SK-N-SH (cell line): ENCODE measurements around the gene EVL. TPM values are rescaled to one million over a fixed set of nuclear protein-coding genes. Genes with fewer than 3 reads are reported as not detected.

ENCODE experiments used
- CTCF ChIA-PET: fragments of 300-600, 350-600 bp; formaldehyde crosslinking; extraction: SDS; loops from one replicate; lab custom pipeline; 2021; lab: Yijun Ruan, JAX
- POLR2A ChIA-PET: fragments of 350-600 bp; sonication (Branson Sonifier 250); formaldehyde crosslinking; extraction: SDS; loops from one replicate; lab custom pipeline; 2020; ENCODE audit warnings: antibody characterized with exemption, inconsistent platforms; lab: Yijun Ruan, JAX
- DNase-seq: peaks from one replicate; pipeline ENCODE4 v3.0.0; 2012
- H2AFZ ChIP-seq: fragments of 200-600 bp; sonication (generic); 2 replicates; pipeline ENCODE4 v1.8.1; 2016; ENCODE audit warnings: antibody characterized with exemption, mild to moderate bottlenecking, low read depth
- H3F3A ChIP-seq: fragments of 200-600 bp; sonication (generic); replicated peaks from 2 replicates; pipeline ENCODE3; 2016; ENCODE audit warnings: antibody characterized with exemption, mild to moderate bottlenecking; ENCODE audit not compliant: insufficient read depth
- H3K27ac ChIP-seq, 2 experiments: fragments of 200-500 bp in 1 of 2; fragments of 200-600 bp in 1 of 2; sonication (Bioruptor generic) in 1 of 2; sonication (generic), shearing (Covaris generic) in 1 of 2; 2 replicates each; pipeline versions ENCODE4 v1.5.1 to v1.6.1; 2014 to 2016; ENCODE audit warnings: low read depth in 2 of 2, inconsistent platforms in 1 of 2, low read length in 1 of 2, mild to moderate bottlenecking in 1 of 2, mixed read lengths in 1 of 2
- H3K27me3 ChIP-seq: fragments of 200-600 bp; sonication (generic), shearing (Covaris generic); 2 replicates; pipeline ENCODE4 v1.6.1; 2016; ENCODE audit warnings: mixed run types; ENCODE audit not compliant: insufficient read depth
- H3K36me3 ChIP-seq, 2 experiments: fragments of 200-500 bp in 1 of 2; fragments of 200-600 bp in 1 of 2; sonication (Bioruptor generic) in 1 of 2; sonication (generic) in 1 of 2; replicated peaks in 1 of 2; 2 replicates each; pipeline versions ENCODE3 to v1.5.1; 2014 to 2016; ENCODE audit warnings: low read length in 1 of 2, mild to moderate bottlenecking in 1 of 2; ENCODE audit not compliant: insufficient read depth in 2 of 2, control insufficient read depth in 1 of 2
- H3K4me1 ChIP-seq, 2 experiments: fragments of 200-500 bp in 1 of 2; fragments of 200-600 bp in 1 of 2; sonication (Bioruptor generic) in 1 of 2; sonication (generic), shearing (Covaris generic) in 1 of 2; 2 replicates each; pipeline versions ENCODE4 v1.5.1 to v1.6.1; 2014 to 2016; ENCODE audit warnings: low read depth in 1 of 2, low read length in 1 of 2, mixed run types in 1 of 2; ENCODE audit not compliant: insufficient read depth in 2 of 2, control insufficient read depth in 1 of 2
- H3K4me2 ChIP-seq: fragments of 200-600 bp; sonication (generic), shearing (Covaris generic); 2 replicates; pipeline ENCODE4 v1.6.1; 2017; ENCODE audit warnings: mixed run types
- H3K4me3 ChIP-seq, 2 experiments: fragments of 200-500 bp in 1 of 2; fragments of 200-600 bp in 1 of 2; sonication (Bioruptor generic) in 1 of 2; sonication (generic), shearing (Covaris generic) in 1 of 2; 2 replicates each; pipeline versions ENCODE4 v1.5.1 to v1.8.1; 2014 to 2016; ENCODE audit warnings: low read depth in 2 of 2, inconsistent platforms in 1 of 2, low read length in 1 of 2, mild to moderate bottlenecking in 1 of 2, mixed read lengths in 1 of 2, moderate library complexity in 1 of 2
- H3K79me2 ChIP-seq: fragments of 200-600 bp; sonication (generic); 2 replicates; pipeline ENCODE4 v1.8.1; 2017; ENCODE audit warnings: mild to moderate bottlenecking; ENCODE audit not compliant: insufficient read depth
- H3K9ac ChIP-seq: fragments of 200-600 bp; sonication (generic); 2 replicates; pipeline ENCODE4 v1.6.1; 2017; ENCODE audit warnings: mixed run types
- H3K9me2 ChIP-seq: fragments of 200-600 bp; sonication (generic); 2 replicates; pipeline ENCODE4 v1.6.1; 2017; ENCODE audit warnings: mixed run types
- H3K9me3 ChIP-seq: fragments of 200-600 bp; sonication (generic); 2 replicates; pipeline ENCODE4 v1.6.1; 2017; ENCODE audit warnings: mixed run types, mild to moderate bottlenecking, moderate library complexity
- H4K20me1 ChIP-seq: fragments of 200-600 bp; sonication (generic); 2 replicates; pipeline ENCODE4 v1.6.1; 2017; ENCODE audit warnings: mild to moderate bottlenecking, mixed run types; ENCODE audit not compliant: insufficient read depth
- ELF1 ChIP-seq: IDR thresholded peaks from 2 replicates; pipeline ENCODE4 v1.4.0; 2012
- FOSL2 ChIP-seq: IDR thresholded peaks from 2 replicates; pipeline ENCODE4 v1.4.0; 2012; ENCODE audit warnings: low read depth, mild to moderate bottlenecking, moderate library complexity, borderline replicate concordance
- IRF3 ChIP-seq: fragments of 150-350 bp; IDR thresholded peaks from 2 replicates; pipeline ENCODE4 v1.6.1; 2016; ENCODE audit warnings: mild to moderate bottlenecking, low read depth, low read length
- MXI1 ChIP-seq: IDR thresholded peaks from 2 replicates; pipeline ENCODE4 v1.6.1; 2012; ENCODE audit warnings: mild to moderate bottlenecking, low read depth, low read length, improper control_type of control experiment
- PBX3 ChIP-seq: IDR thresholded peaks from 2 replicates; pipeline ENCODE4; 2012
- POLR2AphosphoS5 ChIP-seq: IDR thresholded peaks from 2 replicates; pipeline ENCODE4 v1.6.1; 2012; ENCODE audit warnings: low read depth, low read length
- RAD21 ChIP-seq: IDR thresholded peaks from 2 replicates; pipeline ENCODE4 v1.6.1; 2012; ENCODE audit warnings: mild to moderate bottlenecking, low read length
- RCOR1 ChIP-seq: fragments of 150-350 bp; IDR thresholded peaks from 2 replicates; pipeline ENCODE4 v1.6.1; 2017; ENCODE audit warnings: antibody characterized with exemption, low read length
- TCF12 ChIP-seq: IDR thresholded peaks from 2 replicates; pipeline ENCODE4 v1.4.0; 2012
- ZBTB33 ChIP-seq: IDR thresholded peaks from 2 replicates; pipeline ENCODE4 v1.4.0; 2012; ENCODE audit warnings: low read depth, borderline replicate concordance
- WGBS: methylation state at CpG from one replicate; pipeline ENCODE4 v1.1.6; 2017; ENCODE audit warnings: low lambda C conversion rate; 5-methylcytosine and 5-hydroxymethylcytosine counted together
- polyA plus RNA-seq, 3 experiments: library from polyadenylated mRNA; depleted of rRNA; stranded (reverse); fragments of >200 nt; gene quantifications; 2 replicates each; pipeline ENCODE4 v1.2.3, GENCODE V29; 2012

Gene EVL
- polyA plus RNA-seq (2012; rRNA removed), result 34.2 and 36.5 TPM in 2 replicates
- polyA plus RNA-seq (2012; cell fraction: cytosol; rRNA removed), result 21.7 and 28.2 TPM in 2 replicates
- polyA plus RNA-seq (2012; cell fraction: nucleus; rRNA removed), result 224 and 260 TPM in 2 replicates

- CTCF ChIA-PET, result interaction anchor here (0.6 to 1.7 kb wide), 3 partner anchors 15 to 127 kb away, joined by 3 to 5 read pairs (median 3); no protein-coding TSS in a partner anchor
Observed at GRCh38 chr14:100065111-100065871, at the start of gene EVL. EVL (plus strand) TSS chr14:100065422; CDS start chr14:100065501, 79 bp downstream.

GRCh38 chr14:100017553-100017952 lies 47.7 kb upstream of the EVL start:
- Histone ChIP-seq H3K27ac (no peak overlapping the region), H3K4me1 (peaks cover 17 to 25% of the 10 kb centered on the region in 2 experiments), H3K4me3 (no peak overlapping the region), H3K36me3 (no peaks in the 10 kb centered on the region), H2AFZ (no peak overlapping the region), H4K20me1 (no peaks in the 10 kb centered on the region; the same call in 1 of the 2 replicates), H3K4me2 (no peak overlapping the region), H3K27me3 (no peaks in the 10 kb centered on the region), H3K9ac (no peak overlapping the region), H3K9me3 (no peaks in the 10 kb centered on the region), H3K79me2 (peaks cover 17% of the 10 kb centered on the region; the same call in 1 of the 2 replicates), H3K9me2 (no peaks in the 10 kb centered on the region), H3F3A (no peaks in the 10 kb centered on the region)
- no peak for DNase-seq
- no peak for TF ChIP-seq FOSL2
- no peak for TF ChIP-seq POLR2AphosphoS5
- no peak for TF ChIP-seq MXI1
- TF ChIP-seq ELF1, result no peak
- no peak for TF ChIP-seq IRF3
- TF ChIP-seq RAD21, result no peak
- no peak for TF ChIP-seq RCOR1
- no peak for TF ChIP-seq PBX3
- POLR2A ChIA-PET, result no interaction called here
- WGBS, result 97% methylated on average over 5 of the region's 5 CpGs
- CTCF ChIA-PET, result interaction anchor here (1.2 to 3.2 kb wide), 4 partner anchors 8 to 91 kb away, joined by 3 to 15 read pairs (median 6); no protein-coding TSS in a partner anchor

More at GRCh38 chr14:100065111-100065871, at the start of gene EVL:
- Histone ChIP-seq H3K9me2 (no peaks in the 10 kb centered on the region), H3K4me2 (no peak within 1 kb of the TSS), H3K4me3 (no peak within 1 kb of the TSS), H4K20me1 (no peaks in the 10 kb centered on the region), H3K79me2 (0 out of 2 replicates have a peak, but pooled peaks cover 3% of the 10 kb centered on the region), H3K27ac (no peak within 1 kb of the TSS), H3K27me3 (no peaks in the 10 kb centered on the region), H3K9me3 (no peaks in the 10 kb centered on the region), H3K9ac (no peak within 1 kb of the TSS), H3K36me3 (no peaks in the 10 kb centered on the region), H2AFZ (no peak within 1 kb of the TSS), H3F3A (no peaks in the 10 kb centered on the region), H3K4me1 (peaks cover 0 to 10% of the 10 kb centered on the region in 2 experiments; a peak in 1 of 4 replicates)
- TF ChIP-seq ZBTB33 (no peak), TCF12 (no peak)
- 99% methylated on average over 6 of the region's 6 CpGs for WGBS
- POLR2A ChIA-PET, result no interaction called here
- no peak for DNase-seq
